Stimulated activated CD4-positive, alpha-beta T cell treated with anti-CD3 and anti-CD28 coated beads, Interleukin-4, amount 100 ng/mL, for 1 hour (primary cell): ENCODE results near the gene SLC15A4.

Experiments
- DNase-seq: peaks from one replicate; pipeline ENCODE4 v3.0.0-alpha.2; 2020

Gene SLC15A4

GRCh38 chr12:128745772-128746689 lies 77.7 kb downstream of the SLC15A4 start:
- DNase-seq = no peak

DNA sequence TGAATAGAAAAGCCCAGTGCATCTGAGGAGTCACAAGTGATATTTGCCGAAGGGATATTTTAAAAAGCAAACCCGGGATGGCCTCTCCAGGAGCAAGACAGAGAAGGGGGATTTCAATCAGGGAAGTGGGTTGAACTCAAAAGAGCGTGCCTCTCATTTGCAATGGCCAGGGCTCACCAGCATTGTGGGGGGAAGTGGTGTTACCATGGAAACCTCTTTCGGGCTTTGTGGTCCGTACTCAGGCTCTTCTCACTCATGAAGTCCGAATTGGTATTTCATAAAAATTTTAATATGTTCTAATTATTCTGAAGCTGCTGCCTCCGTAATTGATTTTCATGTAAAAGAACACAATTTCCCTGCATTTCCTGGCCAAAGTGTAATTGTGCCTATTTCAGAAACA lies 79.8 kb downstream of the SLC15A4 start:
- DNase-seq = no peak
